M059J (cell line): Measurements from ENCODE around the gene INPP1. TPM values are rescaled to one million over a fixed set of nuclear protein-coding genes. Genes with fewer than 3 reads are reported as not detected.

Source experiments
- DNase-seq: peaks from one replicate; pipeline ENCODE4 v3.0.0-alpha.2; 2012; ENCODE audit warnings: low read depth
- total RNA-seq: library from RNA; depleted of rRNA; stranded (reverse); fragments of >200 nt; shearing (Covaris generic); gene quantifications from 2 replicates; pipeline ENCODE4 v1.2.3, GENCODE V29; 2014

The INPP1 gene
- total RNA-seq, 1 experiment from 2014 or later, result 12.0 TPM

DNA sequence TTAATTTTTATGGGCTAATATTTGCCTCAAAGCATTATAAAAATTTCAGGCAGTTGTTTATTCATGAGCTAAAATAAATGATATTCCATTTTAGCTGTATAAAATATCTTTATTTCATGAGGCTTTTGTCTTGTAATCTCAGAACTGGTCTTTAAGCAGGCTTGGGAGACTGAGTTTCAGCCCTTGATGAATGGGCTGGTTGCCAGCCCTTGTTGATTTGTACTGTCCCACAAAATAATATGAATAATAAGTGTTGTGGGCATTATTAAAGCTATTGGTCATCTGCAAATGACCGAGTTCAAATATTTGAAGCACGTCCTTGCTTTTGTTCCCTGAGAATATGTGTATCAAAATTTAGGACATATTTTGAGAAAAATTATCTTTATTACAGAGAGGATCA lies 18.2 kb downstream of the INPP1 start:
- no peak for DNase-seq

DNA sequence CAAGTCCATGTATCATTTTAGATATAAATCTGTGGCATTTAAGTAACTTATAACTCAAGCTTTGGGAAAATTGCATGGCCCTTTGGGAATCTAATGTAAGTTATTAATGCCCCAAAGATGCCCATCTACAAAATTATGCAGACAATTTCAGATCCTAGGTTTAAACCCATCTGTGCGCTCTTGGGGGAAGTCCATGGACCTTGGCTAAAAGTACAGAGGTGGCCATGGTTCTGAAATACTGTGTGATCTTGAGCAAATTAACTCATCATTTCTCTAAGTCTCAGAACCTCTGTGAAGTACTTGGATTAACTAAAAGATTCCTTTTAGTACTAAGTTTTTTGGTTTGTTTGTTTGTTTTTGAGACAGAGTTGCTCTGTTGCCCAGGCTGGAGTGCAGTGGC lies 19.5 kb downstream of the INPP1 start:
- DNase-seq, result no peak

DNA sequence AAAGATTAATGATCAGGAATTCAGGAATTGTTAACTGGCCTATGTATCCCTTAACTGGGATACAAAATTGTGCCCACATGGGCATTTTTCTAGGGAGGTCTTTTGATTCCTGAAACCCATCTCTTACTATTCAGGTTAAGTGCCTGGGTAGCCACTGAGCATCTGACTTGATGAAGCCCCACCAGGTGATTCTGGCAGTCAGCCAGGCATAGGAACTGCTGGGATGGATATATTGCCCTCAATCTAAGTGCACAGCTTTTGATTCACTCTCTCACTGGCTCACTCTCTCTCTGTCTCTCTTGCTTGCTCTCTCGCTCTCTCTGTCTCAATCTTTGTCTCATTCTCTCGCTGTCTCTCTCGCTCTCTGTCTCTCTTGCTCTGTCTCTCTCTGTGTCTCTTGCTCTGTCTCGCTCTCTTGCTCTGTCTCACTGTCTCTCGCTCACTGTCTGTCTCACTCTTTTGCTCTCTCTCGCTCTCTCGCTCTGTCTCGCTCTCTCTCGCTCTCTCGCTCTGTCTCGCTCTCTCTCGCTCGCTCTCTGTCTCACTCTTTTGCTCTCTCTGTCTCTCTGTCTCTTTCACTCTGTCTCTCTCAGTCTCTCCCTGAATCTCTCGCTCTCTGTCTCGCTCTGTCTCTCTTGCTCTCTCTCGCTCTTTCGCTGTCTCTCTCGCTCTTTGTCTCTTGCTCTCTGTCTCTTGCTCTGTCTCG lies 22.3 kb downstream of the INPP1 start:
- no peak for DNase-seq

DNA sequence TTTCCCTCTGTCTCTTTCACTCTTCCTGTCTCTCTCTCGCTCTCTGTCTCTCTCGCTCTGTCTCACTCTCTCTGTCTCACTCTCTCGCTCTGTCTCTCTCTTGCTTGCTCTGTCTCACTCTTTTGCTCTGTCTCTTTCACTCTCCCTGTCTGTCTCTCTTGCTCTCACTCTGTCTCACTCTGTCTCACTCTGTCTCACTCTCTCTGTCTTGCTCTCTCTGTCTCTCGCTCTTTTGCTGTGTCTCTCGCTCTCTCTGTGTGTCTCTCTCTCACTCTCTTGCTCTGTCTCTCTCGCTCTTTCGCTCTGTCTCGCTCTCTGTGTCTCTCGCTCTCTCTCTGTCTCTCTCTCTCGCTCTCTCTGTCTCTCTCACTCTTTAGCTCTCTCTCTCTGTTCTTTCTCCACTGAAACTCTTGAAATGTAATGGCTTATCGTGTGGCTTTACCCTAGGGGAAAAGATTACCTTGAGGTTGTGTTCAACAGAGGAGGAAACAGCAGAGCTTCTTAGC lies 22.9 kb downstream of the INPP1 start:
- DNase-seq, result no peak

DNA sequence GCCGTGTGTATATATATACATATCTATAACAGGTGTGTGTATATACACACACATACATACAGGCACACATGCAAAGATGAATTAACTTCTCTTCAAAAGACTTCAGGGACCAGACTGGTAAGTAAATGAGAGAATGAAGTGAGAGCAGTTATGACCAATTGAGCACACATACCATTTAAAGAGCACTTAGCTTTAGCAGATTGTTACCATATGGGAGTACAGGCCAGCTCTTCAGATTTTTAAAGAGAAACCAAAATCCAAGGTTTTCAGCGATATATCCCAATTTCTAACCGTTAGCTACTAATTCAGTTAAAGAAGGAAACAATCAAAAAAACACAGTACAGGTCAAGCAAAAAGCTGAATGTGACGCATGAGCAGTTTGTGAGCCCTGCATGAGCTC lies 23.7 kb downstream of the INPP1 start:
- DNase-seq, result no peak

DNA sequence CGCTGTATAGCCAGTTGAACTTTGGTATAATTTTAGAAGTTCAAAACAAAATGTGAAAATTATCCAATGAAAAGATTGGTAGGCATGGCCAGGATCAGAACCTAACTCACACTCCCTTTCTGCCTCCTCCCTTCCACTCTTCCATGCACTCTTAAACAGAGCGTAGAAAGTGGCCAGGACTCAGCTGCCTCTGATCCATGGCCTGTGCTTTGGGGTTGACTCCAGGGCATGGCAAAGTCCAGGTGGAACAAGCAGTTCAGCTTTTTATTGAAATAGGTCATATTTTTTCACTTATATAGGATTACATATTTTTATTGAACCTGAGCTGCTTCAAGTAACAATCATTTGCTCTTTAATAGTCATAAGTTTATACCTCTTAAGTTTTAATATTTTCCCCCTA lies 26.2 kb downstream of the INPP1 start:
- no peak for DNase-seq

DNA sequence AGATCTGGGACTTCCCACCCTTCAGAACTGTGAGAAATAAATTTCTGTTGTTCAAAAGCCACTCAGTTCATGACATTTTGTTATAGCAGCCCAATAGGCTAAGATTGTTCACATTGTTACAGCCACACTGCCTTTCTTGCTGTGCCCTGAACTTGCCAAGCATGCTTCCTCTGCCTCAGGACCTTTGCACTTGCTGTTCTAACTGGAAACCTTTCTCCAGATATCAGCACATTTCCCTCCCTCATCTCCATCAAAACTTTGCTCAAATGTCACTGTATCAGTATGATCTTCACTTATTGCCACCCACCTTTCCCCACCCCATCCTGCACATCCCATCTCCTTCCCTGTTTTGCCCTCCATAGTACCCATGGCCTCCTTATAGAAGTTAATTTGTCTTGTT lies 32.7 kb downstream of the INPP1 start:
- DNase-seq, result no peak

DNA sequence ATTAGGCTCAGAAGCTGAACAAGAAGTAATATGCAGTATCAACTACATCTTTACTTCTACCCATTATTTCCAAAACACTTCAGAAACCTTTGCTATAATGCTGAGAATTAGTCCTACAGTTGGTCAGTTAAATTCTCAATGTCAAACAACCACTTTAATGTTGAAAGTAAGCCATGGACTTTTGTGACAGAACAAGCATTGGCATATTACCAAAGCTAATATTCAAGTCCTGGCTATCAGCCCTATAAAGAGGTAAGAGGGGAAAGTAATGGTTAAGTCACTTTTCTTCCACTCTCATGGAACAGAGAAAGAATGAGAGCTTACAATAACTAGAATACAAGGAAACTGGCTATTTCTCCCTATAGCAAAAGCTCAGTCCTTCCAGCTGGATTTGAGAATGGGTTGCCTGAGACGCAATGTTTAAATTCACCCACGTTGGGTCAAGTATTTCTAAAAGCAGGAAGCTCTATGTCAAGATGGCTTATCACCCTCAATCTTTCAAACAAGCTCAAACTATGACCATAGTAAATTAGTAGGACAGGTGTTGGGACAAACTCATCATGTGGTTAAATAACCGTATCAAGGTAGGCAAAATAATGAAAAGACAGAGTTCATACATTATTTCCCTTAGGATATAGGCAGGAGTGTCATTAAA lies 33.3 kb downstream of the INPP1 start:
- DNase-seq, result no peak

DNA sequence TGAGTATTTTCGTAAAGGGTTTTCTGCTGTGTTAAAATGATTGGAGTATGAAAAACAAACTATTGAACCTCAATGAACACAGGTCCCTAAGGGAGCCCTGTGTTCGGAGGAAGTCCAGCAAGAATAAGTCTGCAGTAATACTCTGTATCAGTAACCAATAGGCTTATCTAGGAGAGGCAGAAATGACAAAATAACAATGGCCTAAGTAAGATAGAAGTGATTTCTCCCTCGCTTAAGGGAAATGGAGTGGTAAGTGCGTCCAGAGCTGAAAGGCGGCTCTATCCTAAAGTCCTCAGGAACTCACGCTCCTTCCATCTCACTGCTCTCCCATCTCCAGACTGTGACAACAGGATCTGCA lies 35.5 kb downstream of the INPP1 start:
- no peak for DNase-seq

DNA sequence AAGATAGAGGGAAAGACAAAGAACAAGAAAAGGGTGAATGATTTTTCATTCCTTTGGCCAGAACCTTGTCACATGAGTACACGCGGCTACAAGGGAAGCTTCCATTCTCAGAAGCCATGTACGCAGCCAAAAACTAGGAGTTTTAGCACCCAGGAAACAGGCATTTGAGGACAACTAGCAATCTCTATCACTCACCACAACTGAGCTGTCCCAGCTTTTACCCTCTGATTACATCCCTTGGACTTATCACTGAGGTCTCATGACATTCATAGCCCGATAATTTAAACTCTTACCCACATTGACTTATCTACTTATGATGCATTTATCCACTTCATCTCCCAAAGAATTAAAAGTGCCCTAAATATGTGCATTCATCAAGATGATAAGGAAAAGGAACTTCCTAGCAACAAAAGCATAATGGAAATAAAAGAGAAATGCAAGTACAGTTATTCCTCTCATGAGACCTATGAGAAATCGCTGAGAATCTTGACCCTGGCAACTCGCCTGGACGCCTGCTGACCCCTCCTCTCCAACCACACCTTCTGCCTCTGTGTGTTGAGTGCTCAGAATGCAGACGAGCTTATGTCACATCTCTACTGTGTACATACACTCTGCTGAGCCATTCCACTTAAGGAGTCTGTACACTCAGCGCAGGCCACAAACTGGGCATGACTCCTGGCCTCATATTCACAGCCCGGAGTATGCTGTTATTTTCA lies 36.0 kb downstream of the INPP1 start:
- DNase-seq, result no peak

DNA sequence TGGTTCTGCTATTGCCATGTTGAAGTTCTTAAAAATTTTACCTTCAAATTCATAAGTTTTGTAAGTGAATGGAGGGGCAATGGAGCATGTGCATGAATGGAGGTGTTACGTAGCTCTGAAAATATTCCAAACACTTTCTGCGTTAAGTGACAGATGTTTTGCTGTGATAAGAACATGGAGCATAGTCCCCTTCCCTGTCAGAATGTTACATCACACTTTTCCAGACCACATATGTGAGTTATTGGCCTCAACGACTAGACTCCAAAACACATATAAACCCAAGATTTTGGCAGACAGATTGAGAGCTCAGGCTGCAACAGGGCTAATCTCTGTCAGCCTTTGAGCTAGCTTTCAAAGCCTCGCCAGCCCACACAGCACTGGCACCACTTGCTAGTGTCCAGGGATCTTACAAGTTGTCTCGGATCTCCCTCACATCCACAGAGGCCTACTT lies 37.6 kb downstream of the INPP1 start:
- DNase-seq, result no peak

DNA sequence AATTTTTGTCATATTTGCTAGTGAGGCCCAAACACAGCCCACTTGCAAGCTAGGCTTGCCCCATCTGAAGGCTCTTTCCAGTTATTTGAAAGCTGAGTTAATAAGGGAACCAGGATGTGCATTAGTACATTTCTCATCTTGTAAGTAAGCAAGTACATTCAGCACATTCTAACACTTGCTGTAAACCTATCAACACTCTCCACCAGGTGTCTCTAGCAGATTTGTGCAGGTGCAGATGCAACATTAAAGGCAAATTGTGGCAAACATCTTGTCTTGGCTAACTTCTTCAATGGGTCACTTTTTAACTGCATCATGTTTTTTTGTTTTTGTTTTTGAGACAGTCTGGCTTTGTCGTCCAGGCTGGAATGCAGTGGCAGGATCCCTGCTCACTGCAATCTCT lies 39.5 kb downstream of the INPP1 start:
- DNase-seq, result peak; percentile 68

DNA sequence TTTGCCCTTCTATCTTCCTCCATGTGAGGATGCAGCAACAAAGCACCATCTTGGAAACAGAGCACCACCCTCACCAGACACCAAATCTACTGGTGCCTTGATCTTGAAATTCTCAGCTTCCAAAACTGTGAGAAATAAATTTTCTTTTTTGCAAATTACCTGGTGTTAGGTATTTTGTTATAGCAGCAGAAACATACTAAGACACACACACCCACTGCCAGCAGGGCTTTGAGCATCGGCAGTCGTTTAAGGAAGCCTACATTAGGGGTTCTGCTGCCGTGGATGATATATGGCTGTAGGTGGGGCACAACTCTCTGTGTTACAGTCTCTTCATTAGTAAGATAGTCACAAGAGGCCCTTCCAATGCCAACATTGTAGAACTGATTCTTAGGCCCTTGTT lies 44.0 kb downstream of the INPP1 start:
- no peak for DNase-seq

DNA sequence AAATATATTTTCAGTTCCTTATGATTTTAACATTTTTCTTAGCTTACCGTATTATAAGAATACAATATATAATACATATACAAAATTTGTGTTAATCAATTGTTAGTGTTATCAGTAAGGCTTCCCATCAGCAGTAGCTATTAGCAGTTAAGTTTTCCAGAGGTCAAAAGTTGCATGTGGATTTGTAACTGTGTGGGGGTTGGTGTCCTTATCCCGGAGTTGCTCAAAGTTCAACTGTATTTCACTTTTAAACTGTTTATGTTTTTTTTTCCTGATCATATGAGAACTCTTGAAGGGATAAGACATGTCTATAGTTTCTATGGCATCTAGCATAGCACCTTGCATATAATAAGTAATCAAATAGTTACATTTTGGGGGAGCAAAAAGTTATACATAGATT lies 52.9 kb downstream of the INPP1 start:
- no peak for DNase-seq

DNA sequence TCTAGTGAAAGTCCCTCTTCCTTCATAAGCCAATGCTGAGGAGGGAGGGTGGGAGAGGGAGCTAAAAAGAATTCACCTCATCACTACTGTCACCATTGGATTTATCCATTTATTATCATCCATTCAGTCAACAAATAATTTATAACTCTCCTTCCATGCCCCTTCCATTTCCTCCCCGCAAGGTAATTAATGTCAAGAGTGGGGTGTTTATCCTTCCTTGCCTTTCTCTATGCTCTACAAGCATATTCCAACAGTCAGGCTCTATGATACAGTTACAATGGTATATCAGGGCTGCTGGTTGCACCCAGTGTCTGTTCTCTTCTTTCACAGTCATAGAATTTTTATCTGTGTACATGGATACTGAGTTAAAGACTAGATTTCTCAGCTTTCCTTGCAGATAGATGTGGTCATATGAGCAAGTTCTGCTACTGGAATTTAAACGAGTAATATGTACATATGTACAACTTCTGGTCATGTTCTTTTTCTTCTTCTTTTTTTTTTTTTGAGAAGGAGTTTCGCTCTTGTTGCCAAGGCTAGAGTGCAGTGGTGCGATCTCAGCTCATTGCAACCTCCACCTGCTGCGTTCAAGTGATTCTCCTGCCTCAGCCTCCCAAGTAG lies 59.7 kb downstream of the INPP1 start:
- DNase-seq, result no peak

DNA sequence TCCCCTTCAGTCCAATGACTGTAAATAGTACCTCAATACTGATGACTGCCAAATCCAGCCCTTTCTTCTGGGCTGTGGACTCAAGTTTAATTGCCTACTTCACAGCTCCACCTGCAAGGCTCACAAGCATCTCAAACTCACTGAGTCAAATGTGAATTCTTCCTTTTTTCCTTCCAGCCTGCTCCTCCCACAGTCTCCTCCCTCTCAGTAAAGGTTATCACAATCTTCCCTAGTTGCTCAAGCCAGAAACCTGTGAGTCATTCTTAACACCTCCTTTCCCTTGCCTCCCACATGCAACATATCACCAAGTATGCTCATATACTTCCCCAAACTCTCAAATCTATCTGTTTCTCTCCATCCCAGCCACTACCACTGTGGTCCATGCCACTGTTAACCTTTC lies 61.1 kb downstream of the INPP1 start:
- DNase-seq, result peak; percentile 71

DNA sequence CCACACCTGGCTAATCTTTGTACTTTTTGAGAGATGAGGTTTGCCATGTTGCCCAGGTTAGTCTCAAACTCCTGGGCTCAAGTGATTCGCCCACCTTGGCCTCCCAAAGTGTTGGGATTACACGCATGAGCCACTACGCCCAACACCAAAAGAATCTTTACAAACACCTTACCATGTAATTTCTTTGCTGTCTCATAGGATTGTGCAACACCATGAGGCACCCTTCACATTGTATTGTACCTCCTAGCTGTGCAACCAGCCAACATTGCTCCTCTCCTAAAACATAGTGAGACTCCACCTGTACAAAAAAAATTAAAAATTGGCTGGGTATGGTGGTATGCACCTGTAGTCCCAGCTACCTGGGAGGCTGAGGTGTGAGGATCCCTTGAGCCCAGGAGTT lies 61.7 kb downstream of the INPP1 start:
- no peak for DNase-seq

DNA sequence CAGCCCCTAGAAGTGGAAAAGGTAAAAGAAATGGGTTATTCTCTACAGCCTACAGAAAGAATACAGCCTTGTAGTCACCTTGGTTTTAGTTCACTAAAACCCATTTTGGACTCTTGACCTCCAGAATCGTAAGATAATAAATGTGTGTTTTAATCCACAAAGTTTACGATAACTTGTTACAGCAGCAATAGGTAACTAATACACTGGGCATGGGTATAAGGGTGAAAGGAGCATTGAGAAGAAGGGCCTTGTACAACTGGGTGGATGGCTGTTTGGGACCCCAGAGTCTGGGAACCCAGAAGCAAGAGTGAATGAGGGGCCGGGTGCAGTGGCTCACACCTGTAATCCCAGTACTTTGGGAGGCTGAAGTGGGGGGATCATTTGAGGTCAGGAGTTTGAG lies 62.6 kb downstream of the INPP1 start:
- DNase-seq, result no peak

DNA sequence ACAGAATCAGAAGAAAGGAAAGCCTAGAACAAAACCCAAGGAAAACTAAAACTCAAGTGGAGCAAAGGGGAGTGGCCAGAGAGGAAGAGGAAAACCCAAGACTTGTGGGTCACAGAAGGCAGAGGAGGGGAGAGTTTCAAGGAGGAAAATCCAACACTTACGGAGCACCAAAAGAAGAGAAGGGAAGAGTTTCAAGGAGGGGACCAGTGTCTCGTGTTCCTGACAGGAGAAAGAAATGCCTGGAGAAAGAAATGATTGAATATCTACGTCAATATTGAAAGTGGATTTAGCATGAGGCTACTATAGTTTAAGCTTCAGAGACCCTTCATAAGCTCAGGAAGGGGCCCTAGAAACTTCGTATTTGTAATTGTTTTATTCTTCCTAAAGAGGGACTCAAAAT lies 63.4 kb downstream of the INPP1 start:
- DNase-seq, result no peak

DNA sequence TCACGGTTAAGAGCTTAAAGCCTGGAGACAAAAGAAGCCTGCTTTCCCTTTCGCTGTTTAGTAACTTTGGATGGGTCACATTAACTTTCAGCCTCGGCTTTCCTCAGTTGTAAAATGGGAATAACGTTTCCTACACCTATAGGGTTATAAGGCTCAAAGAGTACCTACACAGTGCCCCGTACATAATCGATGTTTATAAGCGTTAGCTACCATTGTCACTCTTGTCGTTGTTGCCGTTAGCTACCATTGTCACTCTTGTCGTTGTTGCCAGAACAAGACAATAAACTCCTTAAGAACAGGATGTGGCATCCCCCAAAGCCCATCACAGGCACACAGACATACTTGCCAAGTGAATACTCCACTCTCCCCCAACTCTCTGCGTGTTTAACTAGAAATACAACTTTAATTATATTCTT lies 63.9 kb downstream of the INPP1 start:
- peak; percentile 27 for DNase-seq

DNA sequence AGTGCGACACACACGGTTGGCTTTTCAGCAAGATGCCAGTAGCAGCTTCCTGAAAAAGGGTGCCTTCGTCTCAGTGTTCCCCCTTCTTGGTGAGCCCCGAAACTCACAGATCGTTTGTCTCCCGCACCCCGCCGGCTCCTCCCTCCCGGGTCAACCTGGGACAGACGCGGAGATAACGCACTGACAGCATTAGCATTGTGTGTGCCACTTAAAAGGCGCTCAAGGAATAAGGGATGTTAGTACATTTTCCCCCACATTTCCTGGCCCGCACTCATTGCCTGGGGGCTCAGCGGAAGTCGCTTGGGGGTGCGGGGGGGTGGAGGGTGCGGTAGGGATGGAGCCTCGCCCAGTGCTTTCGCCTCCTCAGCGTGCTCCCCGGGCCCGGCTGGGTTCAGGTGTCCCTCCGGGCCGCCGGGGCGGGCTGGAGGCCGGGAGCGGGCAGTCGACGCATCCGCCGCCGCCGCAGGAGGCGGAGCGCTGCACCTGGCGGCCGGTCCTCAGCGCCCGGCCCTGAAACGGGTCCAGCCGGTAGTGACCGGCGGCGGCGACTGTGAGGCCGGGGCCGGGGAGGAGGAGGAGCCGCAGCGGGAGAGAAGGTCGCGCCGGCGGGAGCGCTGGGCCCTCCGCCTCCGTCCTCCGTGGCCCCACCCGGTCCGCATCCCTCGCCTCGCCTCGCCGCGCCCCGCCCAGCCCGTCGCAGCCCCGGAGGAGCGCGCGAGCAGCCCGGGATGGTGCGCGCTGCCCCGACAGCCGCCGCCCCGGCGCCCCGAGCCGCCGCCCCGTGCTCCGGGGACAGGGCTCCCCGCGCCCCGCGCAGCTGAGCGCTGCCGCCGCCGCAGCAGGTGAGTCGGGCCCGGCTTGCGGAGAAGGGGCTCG lies 64.5 kb downstream of the INPP1 start, which contains the start of gene MFSD6:
Gene MFSD6, plus strand, starts transcription at position 694 of the 876 bp plus-strand sequence. CDS start 27,675 bp downstream, outside the sequence.
- peak; percentile 32 for DNase-seq
